ENCODE data around the gene DDRGK1.

Gene DDRGK1

DNA sequence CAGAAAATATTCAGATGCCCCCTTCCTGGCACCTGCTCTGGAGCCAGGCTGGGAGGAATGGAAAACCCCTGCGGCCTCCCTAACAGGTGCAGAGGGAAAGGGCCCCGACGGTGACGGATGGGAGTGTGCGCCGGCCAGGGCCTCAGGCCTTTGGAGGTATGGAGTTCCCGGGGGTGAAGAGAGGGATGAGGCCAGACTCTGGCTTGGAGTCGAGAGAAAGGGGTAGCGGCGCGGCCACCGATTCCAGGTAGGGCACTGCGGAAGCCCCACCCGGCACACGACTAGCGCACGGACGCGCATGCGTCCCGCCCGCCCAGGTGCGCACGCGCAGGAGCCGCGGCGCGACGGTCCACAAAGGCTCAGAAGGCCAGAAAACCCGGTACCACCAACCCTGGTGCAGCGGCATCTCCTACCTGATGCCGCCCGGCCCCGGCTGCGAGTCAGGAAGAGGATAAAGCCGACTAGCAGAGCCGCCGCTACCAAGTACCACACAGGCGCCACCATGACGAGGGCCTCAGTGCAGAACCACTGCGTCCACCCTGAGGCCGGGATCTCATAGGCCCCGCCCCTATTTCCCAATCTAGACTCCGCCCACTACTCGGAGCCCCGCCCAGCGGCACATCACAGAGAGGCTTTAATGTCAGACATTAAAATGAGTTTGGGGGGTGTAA lies at the start of gene DDRGK1:
DDRGK1 (minus strand) TSS at position 559 of the 671 bp plus-strand sequence; CDS start at position 504, 55 bp downstream.
- TF ChIP-seq, protein P1, sequence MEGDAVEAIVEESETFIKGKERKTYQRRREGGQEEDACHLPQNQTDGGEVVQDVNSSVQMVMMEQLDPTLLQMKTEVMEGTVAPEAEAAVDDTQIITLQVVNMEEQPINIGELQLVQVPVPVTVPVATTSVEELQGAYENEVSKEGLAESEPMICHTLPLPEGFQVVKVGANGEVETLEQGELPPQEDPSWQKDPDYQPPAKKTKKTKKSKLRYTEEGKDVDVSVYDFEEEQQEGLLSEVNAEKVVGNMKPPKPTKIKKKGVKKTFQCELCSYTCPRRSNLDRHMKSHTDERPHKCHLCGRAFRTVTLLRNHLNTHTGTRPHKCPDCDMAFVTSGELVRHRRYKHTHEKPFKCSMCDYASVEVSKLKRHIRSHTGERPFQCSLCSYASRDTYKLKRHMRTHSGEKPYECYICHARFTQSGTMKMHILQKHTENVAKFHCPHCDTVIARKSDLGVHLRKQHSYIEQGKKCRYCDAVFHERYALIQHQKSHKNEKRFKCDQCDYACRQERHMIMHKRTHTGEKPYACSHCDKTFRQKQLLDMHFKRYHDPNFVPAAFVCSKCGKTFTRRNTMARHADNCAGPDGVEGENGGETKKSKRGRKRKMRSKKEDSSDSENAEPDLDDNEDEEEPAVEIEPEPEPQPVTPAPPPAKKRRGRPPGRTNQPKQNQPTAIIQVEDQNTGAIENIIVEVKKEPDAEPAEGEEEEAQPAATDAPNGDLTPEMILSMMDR (IDR thresholded peaks at IDR 0.05; ENCODE audit: extremely low read depth, missing control alignments) = no peak
- peak; percentile 95 for DNase-seq (ENCODE audit: low spot score)

- TF ChIP-seq, protein P1 (IDR thresholded peaks at IDR 0.05; ENCODE audit: extremely low read depth, missing control alignments) = no peak
- no peak for DNase-seq (ENCODE audit: low spot score)
Measured at GRCh38 chr20:3251806-3252205, 47.3 kb upstream of the DDRGK1 start.

GRCh38 chr20:3250091-3250504 lies 45.6 kb upstream of the DDRGK1 start:
- TF ChIP-seq, protein P1 (IDR thresholded peaks at IDR 0.05; ENCODE audit: extremely low read depth, missing control alignments) = no peak
- peak; percentile 38 for DNase-seq (ENCODE audit: low spot score)

- TF ChIP-seq, protein P1 (IDR thresholded peaks at IDR 0.05; ENCODE audit: extremely low read depth, missing control alignments) = no peak
- DNase-seq (ENCODE audit: low spot score) = no peak
Measured at GRCh38 chr20:3248993-3249347, 44.5 kb upstream of the DDRGK1 start.

GRCh38 chr20:3248167-3248992 lies 43.9 kb upstream of the DDRGK1 start:
- peak; percentile 46 for DNase-seq (ENCODE audit: low spot score)

DNA sequence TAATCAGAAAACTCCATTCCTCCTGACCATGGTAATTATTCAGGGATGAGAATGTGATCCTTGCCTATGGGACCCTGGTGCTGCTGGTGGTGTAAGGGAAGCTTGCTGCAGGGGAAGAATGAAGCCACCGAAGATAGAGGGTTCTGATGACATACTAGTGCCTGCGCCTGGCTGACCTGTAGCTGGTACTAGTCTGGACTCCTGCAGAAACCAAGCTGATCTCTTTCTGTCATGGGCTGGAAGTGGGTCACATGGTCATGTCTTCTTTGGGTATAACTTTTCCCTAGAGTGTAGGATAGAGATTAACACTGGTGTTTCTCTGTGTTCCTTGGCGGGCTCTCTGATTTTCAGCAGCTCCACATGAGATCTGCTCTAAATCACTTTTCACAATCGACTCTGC lies 43.2 kb upstream of the DDRGK1 start:
- TF ChIP-seq, protein P1 (IDR thresholded peaks at IDR 0.05; ENCODE audit: extremely low read depth, missing control alignments) = no peak
- DNase-seq (ENCODE audit: low spot score) = peak; percentile 31

More at GRCh38 chr20:3248167-3248992, 43.9 kb upstream of the DDRGK1 start:
- TF ChIP-seq, protein P1 (IDR thresholded peaks at IDR 0.05; ENCODE audit: extremely low read depth, missing control alignments) = no peak

DNA sequence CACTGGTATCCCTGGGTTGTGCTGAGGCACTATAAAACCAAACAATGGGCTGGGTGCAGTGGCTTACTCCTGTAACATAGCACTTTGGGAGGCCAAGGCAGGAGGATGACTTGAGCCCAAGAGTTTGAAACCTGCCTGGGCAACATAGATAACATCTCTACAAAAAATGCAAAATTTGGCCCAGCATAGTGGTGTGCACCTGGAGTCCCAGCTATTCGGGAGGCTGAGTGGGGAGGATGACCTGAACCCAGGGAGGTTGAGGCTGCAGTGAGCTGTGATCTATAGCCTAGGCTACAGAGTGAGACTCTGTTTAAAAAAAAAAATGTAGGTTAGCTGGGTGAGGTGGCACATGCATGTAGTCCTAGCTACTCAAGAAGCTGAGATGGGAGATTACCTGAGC lies 42.2 kb upstream of the DDRGK1 start:
- TF ChIP-seq, protein P1 (IDR thresholded peaks at IDR 0.05; ENCODE audit: extremely low read depth, missing control alignments) = no peak
- no peak for DNase-seq (ENCODE audit: low spot score)
